ENCODE results near the gene DPF3. TPM values are rescaled to one million over a fixed set of nuclear protein-coding genes. Genes with fewer than 3 reads are reported as not detected.

The DPF3 gene
- total and polyA plus RNA-seq, 2 donors from 2014 or later = 2.3 to 2.8 TPM

GRCh38 chr14:72928872-72929271, 35.0 kb upstream of the DPF3 start:
- DNase-seq (peak in 1 of 5 donors; percentile 53), FAIRE-seq (no peak)
- intact Hi-C loops (cut with DNase I) = no loop called here
- Histone ChIP-seq H3K4me3 (ENCODE audit: low read length in 3 of 3) (no peak overlapping the region), H3K9me3 (ENCODE audit: control insufficient read depth in 2 of 3, insufficient read depth in 1 of 3, low read length in 3 of 3) (no peaks in the 10 kb centered on the region), H3K4me1 (ENCODE audit: control insufficient read depth in 2 of 3, insufficient read depth in 2 of 3, low read depth in 1 of 3, low read length in 3 of 3) (no peaks in the 10 kb centered on the region), H3K27ac (ENCODE audit: low read depth in 2 of 2, low read length in 2 of 2) (no peak overlapping the region), H3K36me3 (ENCODE audit: control insufficient read depth in 2 of 3, insufficient read depth in 3 of 3, low read length in 3 of 3) (no peaks in the 10 kb centered on the region), H3K9ac (ENCODE audit: low read length in 3 of 3) (no peak overlapping the region), H3K27me3 (ENCODE audit: control insufficient read depth, insufficient read depth, low read length) (no peaks in the 10 kb centered on the region)
- TF ChIP-seq, protein P1, sequence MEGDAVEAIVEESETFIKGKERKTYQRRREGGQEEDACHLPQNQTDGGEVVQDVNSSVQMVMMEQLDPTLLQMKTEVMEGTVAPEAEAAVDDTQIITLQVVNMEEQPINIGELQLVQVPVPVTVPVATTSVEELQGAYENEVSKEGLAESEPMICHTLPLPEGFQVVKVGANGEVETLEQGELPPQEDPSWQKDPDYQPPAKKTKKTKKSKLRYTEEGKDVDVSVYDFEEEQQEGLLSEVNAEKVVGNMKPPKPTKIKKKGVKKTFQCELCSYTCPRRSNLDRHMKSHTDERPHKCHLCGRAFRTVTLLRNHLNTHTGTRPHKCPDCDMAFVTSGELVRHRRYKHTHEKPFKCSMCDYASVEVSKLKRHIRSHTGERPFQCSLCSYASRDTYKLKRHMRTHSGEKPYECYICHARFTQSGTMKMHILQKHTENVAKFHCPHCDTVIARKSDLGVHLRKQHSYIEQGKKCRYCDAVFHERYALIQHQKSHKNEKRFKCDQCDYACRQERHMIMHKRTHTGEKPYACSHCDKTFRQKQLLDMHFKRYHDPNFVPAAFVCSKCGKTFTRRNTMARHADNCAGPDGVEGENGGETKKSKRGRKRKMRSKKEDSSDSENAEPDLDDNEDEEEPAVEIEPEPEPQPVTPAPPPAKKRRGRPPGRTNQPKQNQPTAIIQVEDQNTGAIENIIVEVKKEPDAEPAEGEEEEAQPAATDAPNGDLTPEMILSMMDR (IDR thresholded peaks at IDR 0.05; ENCODE audit: borderline replicate concordance, extremely low read depth, insufficient read depth) = no peak

- H3K27me3 ChIP-seq (ENCODE audit: control insufficient read depth, insufficient read depth, low read length) = no peaks in the 10 kb centered on the region
- DNase-seq (peak; percentile 97 to 99 (median 98)), FAIRE-seq (no peak)
- no peaks in the 10 kb centered on the region for H3K9me3 ChIP-seq (ENCODE audit: control insufficient read depth in 2 of 3, insufficient read depth in 1 of 3, low read length in 3 of 3)
- H3K36me3 ChIP-seq (ENCODE audit: control insufficient read depth in 2 of 3, insufficient read depth in 3 of 3, low read length in 3 of 3) = no peaks in the 10 kb centered on the region
- H3K27ac ChIP-seq (ENCODE audit: low read depth in 2 of 2, low read length in 2 of 2) = peak within 1 kb of the TSS; percentile 34 to 88
- intact Hi-C loops (cut with DNase I) = no loop called here
- no peaks in the 10 kb centered on the region for H3K4me1 ChIP-seq (ENCODE audit: control insufficient read depth in 2 of 3, insufficient read depth in 2 of 3, low read depth in 1 of 3, low read length in 3 of 3)
- TF ChIP-seq, protein P1 (IDR thresholded peaks at IDR 0.05; ENCODE audit: borderline replicate concordance, extremely low read depth, insufficient read depth) = no peak
- H3K9ac ChIP-seq (ENCODE audit: low read length in 3 of 3) = peak within 1 kb of the TSS; percentile 67 to 88 (median 68)
- H3K4me3 ChIP-seq (ENCODE audit: low read length in 3 of 3) = peak within 1 kb of the TSS; percentile 83 to 89 (median 85)
These were observed 32.6 kb upstream of the DPF3 start, which contains the start of gene DCAF4 for GRCh38 chr14:72926292-72927028. Gene DCAF4, plus strand, starts transcription at chr14:72926464. Its CDS starts 11,515 bp downstream, at chr14:72937979.

GRCh38 chr14:72925815-72926291, 32.0 kb upstream of the DPF3 start:
- H3K27ac ChIP-seq (ENCODE audit: low read depth in 2 of 2, low read length in 2 of 2) = peak overlapping the region in 1 of 2 donors; percentile 88
- no peaks in the 10 kb centered on the region for H3K9me3 ChIP-seq (ENCODE audit: control insufficient read depth in 2 of 3, insufficient read depth in 1 of 3, low read length in 3 of 3)
- DNase-seq = no peak
- intact Hi-C loops (cut with DNase I) = no loop called here
- TF ChIP-seq, protein P1 (IDR thresholded peaks at IDR 0.05; ENCODE audit: borderline replicate concordance, extremely low read depth, insufficient read depth) = no peak
- no peaks in the 10 kb centered on the region for H3K27me3 ChIP-seq (ENCODE audit: control insufficient read depth, insufficient read depth, low read length)
- H3K9ac ChIP-seq (ENCODE audit: low read length in 3 of 3) = peak overlapping the region in 2 of 3 donors; percentile 67 to 88
- no peak for FAIRE-seq
- H3K4me1 ChIP-seq (ENCODE audit: control insufficient read depth in 2 of 3, insufficient read depth in 2 of 3, low read depth in 1 of 3, low read length in 3 of 3) = no peaks in the 10 kb centered on the region
- H3K36me3 ChIP-seq (ENCODE audit: control insufficient read depth in 2 of 3, insufficient read depth in 3 of 3, low read length in 3 of 3) = no peaks in the 10 kb centered on the region
- peak overlapping the region; percentile 73 to 85 (median 83) for H3K4me3 ChIP-seq (ENCODE audit: low read length in 3 of 3)
